SK-N-SH (cell line): ENCODE measurements around the gene ARHGEF17. TPM values are rescaled to one million over a fixed set of nuclear protein-coding genes. Genes with fewer than 3 reads are reported as not detected.

Source experiments
- CTCF ChIA-PET: fragments of 300-600, 350-600 bp; formaldehyde crosslinking; extraction: SDS; loops from one replicate; lab custom pipeline; 2021; lab: Yijun Ruan, JAX
- POLR2A ChIA-PET: fragments of 350-600 bp; sonication (Branson Sonifier 250); formaldehyde crosslinking; extraction: SDS; loops from one replicate; lab custom pipeline; 2020; ENCODE audit warnings: antibody characterized with exemption, inconsistent platforms; lab: Yijun Ruan, JAX
- DNase-seq: peaks from one replicate; pipeline ENCODE4 v3.0.0; 2012
- H2AFZ ChIP-seq: fragments of 200-600 bp; sonication (generic); 2 replicates; pipeline ENCODE4 v1.8.1; 2016; ENCODE audit warnings: antibody characterized with exemption, mild to moderate bottlenecking, low read depth
- H3F3A ChIP-seq: fragments of 200-600 bp; sonication (generic); replicated peaks from 2 replicates; pipeline ENCODE3; 2016; ENCODE audit warnings: antibody characterized with exemption, mild to moderate bottlenecking; ENCODE audit not compliant: insufficient read depth
- H3K27ac ChIP-seq, 2 experiments: fragments of 200-500 bp in 1 of 2; fragments of 200-600 bp in 1 of 2; sonication (Bioruptor generic) in 1 of 2; sonication (generic), shearing (Covaris generic) in 1 of 2; 2 replicates each; pipeline versions ENCODE4 v1.5.1 to v1.6.1; 2014 to 2016; ENCODE audit warnings: low read depth in 2 of 2, inconsistent platforms in 1 of 2, low read length in 1 of 2, mild to moderate bottlenecking in 1 of 2, mixed read lengths in 1 of 2
- H3K27me3 ChIP-seq: fragments of 200-600 bp; sonication (generic), shearing (Covaris generic); 2 replicates; pipeline ENCODE4 v1.6.1; 2016; ENCODE audit warnings: mixed run types; ENCODE audit not compliant: insufficient read depth
- H3K36me3 ChIP-seq, 2 experiments: fragments of 200-500 bp in 1 of 2; fragments of 200-600 bp in 1 of 2; sonication (Bioruptor generic) in 1 of 2; sonication (generic) in 1 of 2; replicated peaks in 1 of 2; 2 replicates each; pipeline versions ENCODE3 to v1.5.1; 2014 to 2016; ENCODE audit warnings: low read length in 1 of 2, mild to moderate bottlenecking in 1 of 2; ENCODE audit not compliant: insufficient read depth in 2 of 2, control insufficient read depth in 1 of 2
- H3K4me1 ChIP-seq, 2 experiments: fragments of 200-500 bp in 1 of 2; fragments of 200-600 bp in 1 of 2; sonication (Bioruptor generic) in 1 of 2; sonication (generic), shearing (Covaris generic) in 1 of 2; 2 replicates each; pipeline versions ENCODE4 v1.5.1 to v1.6.1; 2014 to 2016; ENCODE audit warnings: low read depth in 1 of 2, low read length in 1 of 2, mixed run types in 1 of 2; ENCODE audit not compliant: insufficient read depth in 2 of 2, control insufficient read depth in 1 of 2
- H3K4me2 ChIP-seq: fragments of 200-600 bp; sonication (generic), shearing (Covaris generic); 2 replicates; pipeline ENCODE4 v1.6.1; 2017; ENCODE audit warnings: mixed run types
- H3K4me3 ChIP-seq, 2 experiments: fragments of 200-500 bp in 1 of 2; fragments of 200-600 bp in 1 of 2; sonication (Bioruptor generic) in 1 of 2; sonication (generic), shearing (Covaris generic) in 1 of 2; 2 replicates each; pipeline versions ENCODE4 v1.5.1 to v1.8.1; 2014 to 2016; ENCODE audit warnings: low read depth in 2 of 2, inconsistent platforms in 1 of 2, low read length in 1 of 2, mild to moderate bottlenecking in 1 of 2, mixed read lengths in 1 of 2, moderate library complexity in 1 of 2
- H3K79me2 ChIP-seq: fragments of 200-600 bp; sonication (generic); 2 replicates; pipeline ENCODE4 v1.8.1; 2017; ENCODE audit warnings: mild to moderate bottlenecking; ENCODE audit not compliant: insufficient read depth
- H3K9ac ChIP-seq: fragments of 200-600 bp; sonication (generic); 2 replicates; pipeline ENCODE4 v1.6.1; 2017; ENCODE audit warnings: mixed run types
- H3K9me2 ChIP-seq: fragments of 200-600 bp; sonication (generic); 2 replicates; pipeline ENCODE4 v1.6.1; 2017; ENCODE audit warnings: mixed run types
- H3K9me3 ChIP-seq: fragments of 200-600 bp; sonication (generic); 2 replicates; pipeline ENCODE4 v1.6.1; 2017; ENCODE audit warnings: mixed run types, mild to moderate bottlenecking, moderate library complexity
- H4K20me1 ChIP-seq: fragments of 200-600 bp; sonication (generic); 2 replicates; pipeline ENCODE4 v1.6.1; 2017; ENCODE audit warnings: mild to moderate bottlenecking, mixed run types; ENCODE audit not compliant: insufficient read depth
- CHD2 ChIP-seq: fragments of 150-350 bp; IDR thresholded peaks from 2 replicates; pipeline ENCODE4 v1.6.1; 2018; ENCODE audit warnings: low read length; ENCODE audit not compliant: partially characterized antibody
- CTCF ChIP-seq: fragments of 200-600 bp; sonication (generic); IDR thresholded peaks from 2 replicates; pipeline ENCODE4 v1.6.1; 2017; ENCODE audit warnings: antibody characterized with exemption, mild to moderate bottlenecking, moderate library complexity
- EP300 ChIP-seq, 2 experiments: IDR thresholded peaks; 2 replicates each; pipeline versions ENCODE4 v1.4.0 to v1.6.1; 2012; ENCODE audit warnings: borderline replicate concordance in 1 of 2, low read depth in 1 of 2, low read length in 1 of 2
- EZH2phosphoT487 ChIP-seq: fragments of 200-600 bp; sonication (generic); IDR thresholded peaks from 2 replicates; pipeline ENCODE4 v1.6.1; 2017; ENCODE audit warnings: low read depth, mixed run types, mild to moderate bottlenecking, antibody characterized with exemption, moderate library complexity, borderline replicate concordance
- FOSL2 ChIP-seq: IDR thresholded peaks from 2 replicates; pipeline ENCODE4 v1.4.0; 2012; ENCODE audit warnings: low read depth, mild to moderate bottlenecking, moderate library complexity, borderline replicate concordance
- FOXJ3 ChIP-seq: sonication (generic); formaldehyde crosslinking; IDR thresholded peaks from 2 replicates; pipeline ENCODE4 v1.5.1; 2020; ENCODE audit warnings: mild to moderate bottlenecking, missing genetic modification reagents
- GATA2 ChIP-seq: sonication (generic); formaldehyde crosslinking; IDR thresholded peaks from 2 replicates; pipeline ENCODE4 v1.5.0; 2020; ENCODE audit warnings: mild to moderate bottlenecking, missing genetic modification reagents
- IRF3 ChIP-seq: fragments of 150-350 bp; IDR thresholded peaks from 2 replicates; pipeline ENCODE4 v1.6.1; 2016; ENCODE audit warnings: mild to moderate bottlenecking, low read depth, low read length
- JUND ChIP-seq: IDR thresholded peaks from 2 replicates; pipeline ENCODE4 v1.4.0; 2012
- NRF1 ChIP-seq: IDR thresholded peaks from 2 replicates; pipeline ENCODE4 v1.6.1; 2012; ENCODE audit warnings: low read depth, mild to moderate bottlenecking, low read length
- PBX3 ChIP-seq: IDR thresholded peaks from 2 replicates; pipeline ENCODE4; 2012
- POLR2AphosphoS5 ChIP-seq: IDR thresholded peaks from 2 replicates; pipeline ENCODE4 v1.6.1; 2012; ENCODE audit warnings: low read depth, low read length
- RAD21 ChIP-seq: IDR thresholded peaks from 2 replicates; pipeline ENCODE4 v1.6.1; 2012; ENCODE audit warnings: mild to moderate bottlenecking, low read length
- RCOR1 ChIP-seq: fragments of 150-350 bp; IDR thresholded peaks from 2 replicates; pipeline ENCODE4 v1.6.1; 2017; ENCODE audit warnings: antibody characterized with exemption, low read length
- RFX5 ChIP-seq: IDR thresholded peaks from 2 replicates; pipeline ENCODE4 v1.6.1; 2012; ENCODE audit warnings: mild to moderate bottlenecking, improper control_type of control experiment, low read length
- SMC3 ChIP-seq: IDR thresholded peaks from 2 replicates; pipeline ENCODE4 v1.6.1; 2012; ENCODE audit warnings: low read depth, low read length, improper control_type of control experiment
- TCF12 ChIP-seq: IDR thresholded peaks from 2 replicates; pipeline ENCODE4 v1.4.0; 2012
- TEAD4 ChIP-seq: IDR thresholded peaks from 2 replicates; pipeline ENCODE4 v1.4.0; 2012; ENCODE audit warnings: mild to moderate bottlenecking, borderline replicate concordance; ENCODE audit not compliant: insufficient read depth
- USF2 ChIP-seq: fragments of 150-350 bp; IDR thresholded peaks from 2 replicates; pipeline ENCODE4 v1.6.1; 2017; ENCODE audit warnings: antibody characterized with exemption, low read length, low read depth, borderline replicate concordance
- YY1 ChIP-seq: IDR thresholded peaks from 2 replicates; pipeline ENCODE4 v1.4.0; 2012; ENCODE audit warnings: low read depth, mild to moderate bottlenecking
- ZBTB33 ChIP-seq: IDR thresholded peaks from 2 replicates; pipeline ENCODE4 v1.4.0; 2012; ENCODE audit warnings: low read depth, borderline replicate concordance
- WGBS: methylation state at CpG from one replicate; pipeline ENCODE4 v1.1.6; 2017; ENCODE audit warnings: low lambda C conversion rate; 5-methylcytosine and 5-hydroxymethylcytosine counted together
- polyA plus RNA-seq, 3 experiments: library from polyadenylated mRNA; depleted of rRNA; stranded (reverse); fragments of >200 nt; gene quantifications; 2 replicates each; pipeline ENCODE4 v1.2.3, GENCODE V29; 2012

ARHGEF17 gene
- polyA plus RNA-seq, 1 of the 3 experiments (the other 2 are of a cell fraction) = 45.9 TPM

- TF ChIP-seq TCF12 (no peak), YY1 (no peak), USF2 (no peak), IRF3 (no peak)
- TF ChIP-seq, all 33 proteins: peak for 2
Measured at GRCh38 chr11:73376803-73377629, 68.9 kb downstream of the ARHGEF17 start (continued).

GRCh38 chr11:73379189-73379880 lies 71.3 kb downstream of the ARHGEF17 start:
- no peaks in the 10 kb centered on the region for H3K9me2 ChIP-seq
- no peaks in the 10 kb centered on the region for H3K9me3 ChIP-seq
- WGBS = 94% methylated on average over 8 of the region's 10 CpGs
- H3K36me3 ChIP-seq = no peaks in the 10 kb centered on the region
- peaks cover 7 to 22% of the 10 kb centered on the region in 2 experiments; a peak in 2 of 4 replicates for H3K4me1 ChIP-seq
- peaks cover 53% of the 10 kb centered on the region for H3K79me2 ChIP-seq
- H2AFZ ChIP-seq = no peak overlapping the region
- H3K4me2 ChIP-seq = no peak overlapping the region
- H3K27me3 ChIP-seq = no peaks in the 10 kb centered on the region
- DNase-seq = no peak
- H3K9ac ChIP-seq = no peak overlapping the region
- no peak overlapping the region for H3K4me3 ChIP-seq
- H4K20me1 ChIP-seq = peaks cover 19% of the 10 kb centered on the region; the same call in 1 of the 2 replicates
- no peaks in the 10 kb centered on the region for H3F3A ChIP-seq
- CTCF ChIA-PET = interaction anchor here (0.8 to 22.4 kb wide), 6 partner anchors 9 to 282 kb away, joined by 3 to 313 read pairs (median 3); no protein-coding TSS in a partner anchor
- TF ChIP-seq NRF1 (no peak), ZBTB33 (no peak), SMC3 (no peak), EZH2phosphoT487 (no peak), JUND (no peak), TEAD4 (no peak), POLR2AphosphoS5 (no peak), CTCF (no peak), YY1 (no peak), GATA2 (CRISPR knock-in tag) (no peak), CHD2 (no peak), FOXJ3 (CRISPR knock-in tag) (no peak), FOSL2 (no peak), USF2 (no peak), RCOR1 (no peak), EP300 (IDR thresholded peaks at IDR 0.05; ENCODE audit: borderline replicate concordance in 1 of 2, low read depth in 1 of 2, low read length in 1 of 2) (no peak), RAD21 (no peak), PBX3 (no peak), RFX5 (no peak)
- POLR2A ChIA-PET = no interaction called here
- no peak overlapping the region for H3K27ac ChIP-seq
